GM04503 (cell line): ENCODE measurements around the gene TLL2.

Experiments
- DNase-seq: peaks from one replicate; pipeline ENCODE4 v3.0.0-alpha.2; 2012; ENCODE audit warnings: low read depth

The TLL2 gene

DNA sequence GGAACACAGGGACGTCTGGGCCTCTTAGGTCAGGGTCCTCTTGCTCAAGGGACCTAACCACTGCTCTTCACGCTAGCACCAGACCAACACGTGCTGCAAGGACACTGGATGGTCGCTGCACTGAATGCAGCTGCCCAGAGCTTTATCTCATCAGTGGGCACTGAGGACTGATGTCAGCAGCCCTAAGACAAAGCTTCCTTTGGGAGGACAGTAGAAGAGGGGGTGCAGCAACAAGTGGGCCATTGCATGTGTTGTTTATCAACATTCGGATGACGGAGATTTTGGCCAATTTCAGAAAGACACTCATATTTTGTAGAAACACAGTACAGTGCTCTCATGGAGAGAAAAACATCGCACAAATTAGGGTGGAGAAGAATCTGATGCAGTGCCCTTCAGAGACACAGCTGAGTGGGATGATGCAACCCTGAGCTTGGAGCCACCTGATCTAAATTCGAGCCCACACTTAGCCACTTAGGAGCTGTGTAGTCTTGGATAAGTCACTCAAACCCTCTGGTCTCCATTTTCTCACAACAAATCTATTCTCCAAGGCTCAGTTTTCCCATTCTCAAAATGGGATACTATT is 156.6 kb downstream of the TLL2 start:
- no peak for DNase-seq

DNA sequence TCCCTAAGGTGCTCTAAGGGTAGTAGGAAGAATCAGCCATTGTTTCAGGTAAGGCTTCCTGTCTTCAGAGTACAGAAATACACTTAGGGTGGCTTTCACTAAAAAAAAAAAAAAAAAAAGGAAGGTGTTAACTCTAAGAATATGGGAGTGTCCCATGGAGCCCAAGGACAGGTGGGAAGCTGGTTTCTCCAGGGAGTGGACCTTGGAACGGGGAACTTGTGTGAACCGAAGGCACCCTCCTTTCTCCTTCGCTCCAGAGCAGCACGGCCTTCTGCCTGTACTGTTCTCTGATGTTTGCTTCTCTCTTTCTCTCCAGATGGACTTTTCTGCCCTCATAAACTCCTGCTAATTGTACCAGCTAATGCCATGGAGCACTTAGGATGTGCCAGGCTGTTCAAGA is 161.1 kb downstream of the TLL2 start:
- no peak for DNase-seq

DNA sequence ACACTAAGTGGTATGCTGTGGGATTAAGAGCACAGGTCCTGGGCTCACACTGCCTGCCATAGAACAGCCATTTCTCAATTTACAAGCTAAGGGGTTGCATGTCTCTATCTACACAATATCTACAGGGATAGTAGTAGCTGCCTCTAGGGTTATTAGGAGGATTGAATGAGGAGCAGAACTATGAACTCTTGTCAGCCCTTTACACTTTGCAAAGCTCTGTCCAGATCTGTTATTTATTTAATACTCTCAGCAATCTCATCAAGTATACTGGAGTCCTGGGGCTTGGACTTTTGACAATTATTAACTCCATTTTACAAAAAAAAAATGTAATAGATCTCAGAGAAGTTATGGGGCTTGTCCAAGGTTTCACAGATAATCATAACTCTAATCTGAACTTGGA is 161.7 kb downstream of the TLL2 start:
- no peak for DNase-seq

DNA sequence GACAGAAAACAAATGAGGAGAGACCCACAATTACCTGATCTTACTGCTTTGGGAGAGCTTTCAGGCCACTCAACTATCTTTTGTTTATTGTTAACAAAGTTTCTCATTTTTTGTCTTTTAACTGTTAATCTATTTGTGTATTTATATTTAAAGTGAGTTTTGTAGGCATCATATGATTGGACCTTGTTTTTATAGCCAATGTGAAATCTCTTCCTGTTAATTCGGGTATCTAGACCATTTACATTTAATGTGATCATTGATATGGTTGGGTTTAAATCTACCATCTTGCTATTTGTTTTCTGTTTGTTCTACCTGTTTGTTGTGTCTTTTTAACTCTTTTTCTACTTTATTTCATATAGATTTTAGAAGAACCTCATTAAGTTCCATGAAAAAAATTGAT is 167.4 kb downstream of the TLL2 start:
- DNase-seq, result no peak

DNA sequence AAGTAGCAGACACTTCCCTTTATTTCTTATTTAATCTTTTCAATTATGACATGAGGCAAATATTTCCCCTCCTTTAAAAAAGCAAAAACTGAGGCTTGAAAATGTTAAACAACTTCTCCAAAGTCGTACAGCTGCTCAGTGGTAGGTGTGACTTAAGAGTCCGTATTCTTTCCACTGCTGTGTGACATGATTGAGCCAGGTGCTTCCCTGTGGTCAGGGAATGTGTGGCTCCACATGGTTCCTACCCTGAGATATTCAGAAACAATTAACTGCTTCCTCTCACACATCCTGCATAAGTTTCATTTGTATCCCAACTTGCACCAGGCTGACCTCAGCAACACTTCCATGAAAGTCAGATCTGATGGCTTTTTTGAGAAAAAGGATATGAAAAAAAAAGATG is 168.5 kb downstream of the TLL2 start:
- DNase-seq, result no peak

DNA sequence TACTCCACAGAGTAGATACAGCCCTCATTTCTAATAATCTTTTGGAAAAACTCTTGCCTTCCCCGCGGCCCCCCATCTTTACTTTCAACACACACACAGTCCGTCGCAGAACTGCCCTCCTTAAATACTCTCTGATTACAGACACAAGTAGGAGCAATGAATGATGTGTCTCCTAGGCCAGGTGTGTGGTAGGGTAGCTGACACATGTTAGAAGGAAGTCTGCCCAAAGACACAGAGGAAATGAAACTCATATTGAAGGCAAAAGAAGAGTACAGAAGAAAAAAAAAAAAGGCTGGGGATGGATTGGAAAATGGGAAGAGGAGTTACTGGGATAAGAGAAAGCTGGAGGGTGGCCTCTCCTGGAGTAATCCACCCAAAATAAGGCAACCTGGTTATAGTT is 169.5 kb downstream of the TLL2 start:
- DNase-seq, result no peak

DNA sequence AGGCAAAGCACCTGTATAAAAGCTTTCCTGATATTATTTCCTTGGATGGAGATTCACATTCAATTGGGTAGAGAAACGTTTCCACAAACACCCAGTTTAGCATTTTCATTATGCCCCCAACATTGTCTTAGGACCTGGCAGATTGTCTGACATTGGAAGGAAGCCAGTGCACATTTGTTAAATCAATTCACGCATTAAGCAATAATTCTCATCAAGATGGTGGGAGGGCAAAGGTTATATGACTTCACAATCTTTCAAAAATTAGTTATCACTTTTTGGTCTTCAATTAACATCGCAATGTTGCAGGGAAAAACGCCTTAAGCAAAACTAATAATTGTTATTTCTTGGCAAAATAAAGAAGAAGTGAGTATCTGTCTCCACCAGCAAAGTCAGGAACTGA is 171.3 kb downstream of the TLL2 start:
- no peak for DNase-seq

DNA sequence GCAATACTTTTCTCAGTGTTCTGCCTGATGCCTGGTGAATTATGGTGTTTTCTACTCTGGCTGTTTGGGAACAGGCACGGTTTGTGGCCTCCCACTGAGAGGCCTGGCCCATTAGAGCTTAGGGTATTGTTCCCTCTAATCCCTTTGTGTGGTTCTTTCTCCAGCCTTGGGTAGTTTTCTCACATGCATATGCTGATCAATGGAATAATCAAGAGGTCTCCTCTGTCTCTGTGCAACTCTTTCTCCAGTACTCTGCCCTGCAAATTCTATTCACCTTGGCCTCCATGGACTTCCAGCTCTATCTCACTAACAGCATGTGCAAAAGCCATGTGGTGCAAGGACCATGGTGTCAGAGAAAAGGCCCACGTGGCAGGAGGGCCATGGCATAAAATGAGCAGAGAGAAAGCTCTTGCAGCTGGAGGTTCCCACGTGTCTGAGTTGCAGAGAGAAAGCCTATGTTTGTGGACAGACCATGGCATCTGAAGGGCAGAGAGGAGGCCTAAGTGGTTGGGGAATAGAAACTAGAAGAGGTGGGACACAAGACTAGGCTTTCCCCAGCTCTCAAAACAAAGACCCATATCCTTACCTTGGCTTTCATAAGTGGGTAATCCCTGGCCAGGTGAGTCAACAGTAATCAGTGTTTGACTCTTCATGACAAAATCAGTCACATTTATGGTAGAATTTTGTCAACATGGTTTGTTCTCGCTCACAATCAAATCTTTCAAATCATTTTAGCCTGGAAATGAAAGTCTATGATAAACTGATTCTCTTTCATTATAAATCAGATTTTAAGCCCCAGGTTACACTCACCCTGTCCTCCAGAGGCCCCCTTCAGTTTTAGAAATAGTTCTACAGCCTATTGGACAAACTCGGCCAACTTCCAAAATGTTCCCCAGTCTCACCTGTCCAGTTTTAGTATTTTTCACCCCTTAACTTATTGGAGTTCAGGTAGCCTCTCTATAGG is 172.2 kb downstream of the TLL2 start:
- DNase-seq, result no peak

DNA sequence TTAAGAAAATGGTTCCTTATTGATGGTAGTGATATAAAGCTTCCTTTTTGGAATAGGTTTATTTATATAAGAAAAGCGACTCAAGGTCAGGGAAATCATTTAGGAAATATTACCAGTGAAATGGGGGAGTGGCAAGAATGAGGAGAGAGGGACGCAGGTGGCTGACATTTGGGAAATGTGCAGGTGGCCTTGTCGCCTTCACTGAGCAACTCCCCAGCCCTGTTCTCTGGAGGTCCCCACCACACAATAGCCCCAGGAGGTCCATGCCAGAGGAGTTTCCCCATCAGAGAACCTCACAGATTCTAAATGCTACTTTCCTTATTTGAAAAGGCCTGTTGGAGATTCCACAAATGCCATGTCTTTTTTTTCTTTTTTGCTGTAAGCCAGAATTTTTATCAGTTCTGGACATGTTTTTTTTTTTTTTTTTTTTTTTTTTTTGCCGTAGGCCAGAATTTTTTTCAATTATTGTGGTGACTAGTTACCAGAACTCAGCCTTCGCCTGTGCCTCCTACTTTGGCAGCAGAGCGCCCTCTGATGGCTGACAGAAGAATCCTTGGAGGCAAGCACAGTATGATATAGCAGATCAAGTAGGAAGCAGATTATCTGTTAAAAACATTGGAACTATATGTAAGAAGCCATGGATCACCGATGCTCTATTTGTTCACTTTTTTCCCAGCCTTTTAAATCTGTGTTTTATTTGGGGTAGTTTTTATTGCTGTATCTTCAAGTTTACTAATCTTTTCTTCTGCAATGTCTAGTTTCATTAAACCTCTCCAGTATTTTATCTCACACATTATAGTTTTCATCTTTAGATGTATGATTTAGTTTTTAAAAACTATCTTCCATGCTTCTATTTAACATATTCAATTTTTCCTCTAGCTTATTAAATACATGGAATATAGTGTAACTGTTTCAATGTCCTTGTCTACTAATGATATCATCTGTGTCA is 173.5 kb downstream of the TLL2 start:
- peak; percentile 8 for DNase-seq

DNA sequence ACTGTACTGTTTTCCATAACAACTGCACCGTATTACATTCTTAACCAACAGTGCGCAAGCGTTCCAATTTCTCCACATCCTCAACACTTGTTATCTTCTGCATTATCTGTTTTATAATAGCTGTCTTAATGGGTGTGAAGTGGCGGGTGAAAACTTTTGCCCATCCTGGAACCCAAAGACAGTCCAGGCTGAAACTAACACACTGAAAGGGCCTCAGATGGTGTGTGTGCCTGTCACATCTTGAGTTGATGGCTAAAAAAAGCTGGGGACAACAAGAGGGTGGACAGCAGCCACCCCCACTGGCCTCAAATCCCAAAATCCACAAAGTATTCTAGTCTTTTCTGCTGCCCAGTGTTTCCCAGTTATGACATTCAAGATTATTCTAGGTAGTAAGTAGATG is 174.3 kb downstream of the TLL2 start:
- DNase-seq, result no peak

DNA sequence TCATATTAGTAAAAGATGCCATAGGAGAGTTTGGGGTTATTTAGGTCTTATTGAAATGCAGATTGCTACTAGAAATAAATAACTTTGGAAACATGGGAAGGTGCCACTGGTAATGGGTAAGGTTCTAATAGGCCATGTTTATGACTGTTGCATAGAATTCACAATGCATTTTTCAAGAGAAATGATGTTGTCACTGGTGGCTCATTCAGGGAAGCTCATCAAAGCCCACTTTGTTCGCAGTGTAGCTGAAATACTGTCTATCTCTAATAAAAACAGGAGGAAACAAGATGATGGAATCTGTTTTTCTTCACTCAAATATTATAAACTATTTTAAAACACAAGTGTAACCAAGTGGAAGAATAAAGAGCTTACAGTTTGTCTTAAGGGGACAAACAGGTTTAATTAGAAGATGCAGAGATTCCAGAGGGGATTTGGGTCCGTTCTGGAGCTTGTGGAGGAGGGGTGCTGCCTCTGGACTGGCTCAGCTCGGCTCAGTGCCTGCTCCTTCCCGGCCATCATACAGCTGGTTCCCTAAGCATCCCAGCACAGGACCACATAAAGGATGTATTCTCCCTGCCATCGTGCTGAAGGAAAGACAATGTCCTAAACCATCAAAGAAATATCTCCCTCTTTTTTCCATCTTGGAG is 175.3 kb downstream of the TLL2 start:
- DNase-seq, result no peak

DNA sequence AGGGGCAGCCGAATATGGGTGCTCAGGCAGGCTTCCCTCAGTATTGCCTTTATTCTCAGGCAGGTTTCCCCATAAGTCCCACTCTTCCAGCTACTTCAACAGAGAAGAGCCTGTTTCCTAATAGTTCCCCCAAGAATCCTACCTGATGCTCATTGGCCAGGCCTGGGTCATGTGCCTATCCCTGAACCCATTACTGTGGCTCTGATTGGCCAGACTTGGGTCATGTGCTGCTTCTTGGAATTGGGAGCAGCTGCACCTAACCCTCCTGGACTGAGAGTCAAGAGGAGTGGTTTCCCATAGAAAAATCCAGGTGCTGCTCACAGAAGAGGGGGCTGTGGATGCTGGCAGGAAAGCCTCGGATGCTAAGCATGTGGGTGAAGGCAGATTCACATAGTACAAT is 176.6 kb downstream of the TLL2 start:
- DNase-seq, result no peak

DNA sequence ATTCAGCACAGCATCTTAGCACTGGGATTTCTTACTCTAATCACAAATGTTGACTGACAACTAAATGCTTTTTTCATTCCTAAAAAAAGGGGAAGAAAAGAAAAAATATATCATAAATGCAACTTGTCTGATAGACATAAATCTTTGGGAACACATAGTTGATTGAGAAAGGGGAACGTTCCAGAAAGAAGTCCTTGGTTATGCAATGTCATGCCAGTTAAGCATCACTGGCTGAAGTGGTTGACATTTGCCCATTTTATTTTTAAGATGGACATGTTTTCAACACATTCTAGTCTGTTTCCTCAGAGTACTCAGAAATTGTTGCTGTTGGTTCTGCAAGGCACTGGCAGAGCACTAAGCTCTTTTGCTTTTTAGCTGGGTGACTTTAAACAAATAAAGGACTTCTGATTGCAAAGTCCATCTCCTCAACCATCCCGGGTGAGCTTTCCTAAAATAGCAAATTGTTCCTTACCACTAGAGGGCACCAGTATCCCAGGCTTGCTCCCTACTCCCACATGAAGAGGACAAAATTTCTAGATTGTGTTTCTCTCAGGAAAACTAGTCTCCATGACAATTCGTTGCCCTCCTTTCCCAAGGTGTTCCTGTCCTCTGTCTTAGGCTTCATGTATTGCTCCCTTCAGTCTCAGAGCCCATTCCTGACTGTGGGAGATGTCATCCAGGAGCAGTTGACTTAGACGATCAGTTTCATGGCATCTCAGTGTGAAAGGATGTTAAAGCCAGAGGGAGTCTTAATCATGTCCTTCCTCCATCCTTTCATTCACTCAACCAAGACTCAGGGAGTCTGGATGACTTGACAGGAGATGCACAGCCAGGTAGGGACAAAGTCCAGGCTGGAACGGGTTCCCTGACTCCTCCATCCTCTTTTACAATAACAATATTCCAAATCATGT is 178.9 kb downstream of the TLL2 start:
- DNase-seq, result peak; percentile 6

DNA sequence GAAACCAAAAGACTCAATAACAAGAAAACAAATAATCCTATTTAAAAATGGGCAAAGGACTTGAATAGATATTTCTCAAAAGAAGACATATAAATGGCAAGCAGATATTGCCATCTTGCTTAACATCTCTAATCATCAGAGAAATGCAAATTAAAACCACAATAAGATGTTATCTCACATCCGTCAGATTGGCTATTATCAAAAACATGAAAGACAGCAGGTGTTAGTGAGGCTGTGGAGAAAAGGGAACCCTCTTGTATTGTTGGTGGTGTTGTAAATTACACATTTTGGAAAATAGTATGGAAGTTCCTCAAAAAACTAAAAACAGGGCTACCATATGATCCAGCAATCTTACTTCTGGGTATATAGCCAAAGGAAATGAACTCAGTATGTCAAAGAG is 180.6 kb downstream of the TLL2 start:
- no peak for DNase-seq

DNA sequence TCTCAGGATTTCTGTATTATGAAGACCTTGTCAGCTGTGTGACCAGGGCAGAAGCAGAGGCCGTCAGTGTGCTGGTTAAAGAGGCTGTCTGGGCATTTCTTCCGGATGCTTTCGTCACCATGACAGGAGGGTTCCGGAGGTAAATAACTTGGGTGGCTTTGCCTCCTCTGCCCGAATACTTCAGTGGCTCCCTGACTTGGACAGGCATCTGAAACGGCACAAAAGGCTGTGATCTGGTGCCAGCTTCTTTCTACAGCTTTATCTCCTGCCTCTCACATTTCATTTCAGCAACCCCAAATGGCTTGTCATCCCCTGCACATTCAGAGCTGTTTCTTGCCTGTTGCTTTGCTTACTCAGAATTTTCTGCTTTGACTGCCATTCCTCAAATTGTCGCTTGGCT is 186.3 kb downstream of the TLL2 start:
- DNase-seq, result no peak

DNA sequence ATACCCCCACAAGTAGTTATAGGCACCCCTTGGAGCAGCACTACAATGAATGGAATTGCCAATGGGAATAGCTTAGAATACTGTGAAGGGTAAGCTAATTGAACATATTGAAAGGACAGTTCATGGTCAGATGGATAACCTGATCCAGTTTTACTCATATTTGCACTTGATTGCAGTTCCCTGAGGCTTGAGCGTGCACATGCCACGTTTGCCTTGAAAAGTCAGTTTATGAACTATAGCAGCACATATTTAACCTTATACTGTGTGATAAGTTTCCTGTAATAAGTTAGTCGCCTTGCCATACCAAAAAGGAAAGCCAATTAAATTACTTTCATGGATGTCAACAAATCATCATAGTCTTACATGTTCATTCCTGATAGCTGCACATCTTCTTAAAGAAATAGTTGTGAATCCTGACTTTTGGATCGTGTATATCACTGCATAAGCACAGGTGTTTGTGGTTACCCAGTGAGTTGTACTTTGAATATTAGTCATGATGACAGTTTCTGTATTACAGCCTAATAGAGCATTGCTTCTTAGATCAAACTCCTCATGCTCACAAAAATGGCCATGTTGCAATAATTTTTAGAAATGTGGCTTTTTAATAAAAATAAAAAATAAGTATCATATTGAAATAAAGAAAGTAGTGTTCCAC is 187.9 kb downstream of the TLL2 start:
- DNase-seq, result no peak

DNA sequence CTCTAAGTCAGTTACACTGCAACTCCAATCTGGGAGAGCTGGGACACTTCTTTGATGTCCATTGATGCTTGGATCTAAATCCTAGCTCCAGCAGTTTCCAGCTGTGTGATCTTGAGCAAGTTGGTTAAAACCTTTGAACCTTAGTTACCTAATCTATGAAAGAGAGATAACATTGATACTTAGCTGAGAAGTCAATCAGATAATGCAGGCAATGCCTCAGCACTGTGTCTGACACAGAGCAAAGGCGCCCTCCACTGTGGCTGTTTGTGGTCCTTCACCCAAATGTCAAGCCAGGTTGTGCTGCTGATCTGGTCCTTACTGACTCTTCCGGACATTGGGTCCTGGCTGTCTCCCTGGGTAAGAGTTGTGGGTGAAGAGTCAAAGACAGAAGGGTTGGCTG is 189.3 kb downstream of the TLL2 start:
- no peak for DNase-seq

DNA sequence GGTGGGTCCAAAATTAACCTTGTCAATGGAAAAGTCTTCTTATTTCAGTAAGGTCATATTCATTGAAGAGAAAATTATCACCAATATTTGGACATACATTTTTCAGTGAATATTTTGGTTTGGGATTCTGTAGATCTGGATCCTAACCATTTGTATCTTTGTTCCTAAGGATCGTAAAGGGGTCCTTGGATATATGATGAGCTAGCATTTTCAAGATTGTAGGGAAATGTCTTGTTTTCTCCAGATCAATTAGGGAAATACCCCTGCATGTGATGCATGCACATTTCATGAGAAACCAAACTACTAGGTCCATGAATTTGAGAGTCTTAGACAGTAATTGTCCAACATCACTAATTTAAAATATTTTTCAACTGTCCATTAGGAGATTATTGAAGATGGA is 191.5 kb downstream of the TLL2 start:
- no peak for DNase-seq

DNA sequence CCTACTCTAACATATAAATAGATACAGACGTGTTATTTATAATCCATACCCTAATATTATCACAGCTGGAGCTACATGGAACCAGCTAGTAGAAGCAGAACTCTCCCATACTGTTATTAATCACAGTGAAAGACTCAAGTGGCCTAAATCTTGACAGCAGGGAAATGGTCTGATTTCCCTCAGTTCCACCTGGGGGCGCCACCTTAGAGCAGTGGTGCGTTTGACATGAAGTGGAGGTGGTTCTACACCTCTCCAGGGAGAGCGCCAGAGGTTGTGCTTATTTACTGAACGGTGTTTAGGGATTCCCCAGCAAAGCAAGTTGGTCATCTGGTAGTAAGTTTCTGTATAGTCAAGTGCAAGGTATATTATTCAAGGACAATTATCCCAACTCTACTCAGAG is 191.9 kb downstream of the TLL2 start:
- no peak for DNase-seq

DNA sequence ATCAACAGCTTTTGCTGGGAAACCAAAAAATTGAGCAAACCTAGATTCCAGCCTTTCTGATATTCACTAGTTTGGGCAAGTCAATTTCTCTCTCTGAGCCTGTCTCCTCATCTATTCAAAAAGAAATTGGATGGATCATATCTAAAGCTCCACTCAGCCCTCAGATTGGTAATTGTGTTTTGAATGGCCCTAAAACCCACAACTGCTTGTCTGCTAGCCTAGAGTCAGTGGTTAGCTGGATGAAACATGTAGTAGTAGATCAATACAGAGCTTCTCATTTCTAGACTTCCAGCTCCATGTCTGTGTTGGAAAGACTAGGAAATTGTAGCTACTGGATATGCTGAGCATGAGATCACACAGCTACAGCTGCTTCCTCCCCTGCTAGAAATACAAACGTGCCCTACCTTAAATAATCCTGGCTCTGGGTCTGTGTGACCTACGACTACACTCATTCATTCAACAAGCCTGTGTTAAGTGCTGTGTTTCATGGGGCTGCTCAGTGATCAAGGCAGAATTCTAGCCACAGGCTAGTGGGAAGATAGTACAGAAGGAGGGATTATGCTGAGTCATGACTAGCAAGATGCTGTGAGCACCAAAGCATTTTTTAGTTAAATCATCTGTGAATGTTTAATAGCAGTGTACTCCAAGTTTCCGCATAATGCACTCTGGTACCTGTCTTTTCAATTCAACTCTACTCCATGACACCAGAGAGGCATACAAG is 193.8 kb downstream of the TLL2 start:
- DNase-seq, result no peak
